GM12878 (cell line): ENCODE measurements around the gene INO80D. TPM values are rescaled to one million over a fixed set of nuclear protein-coding genes. Genes with fewer than 3 reads are reported as not detected.

Experiments
- ATAC-seq: fragments of 200-7000 bp; cut with Tn5 transposase; 3 replicates; pipeline ENCODE4 v1.9.1; 2020; ENCODE audit warnings: mild to moderate bottlenecking, moderate library complexity
- BruUV-seq: library from RNA; stranded (reverse); fragments of 400-500 nt; replicated peaks from 2 replicates; lab custom pipeline; 2021; lab: Mats Ljungman, UMichigan
- CTCF ChIA-PET: fragments of 300-600 bp; sonication (Branson Sonifier 250); formaldehyde crosslinking; extraction: SDS; loops from one replicate; lab custom pipeline; 2021; ENCODE audit warnings: inconsistent platforms; lab: Yijun Ruan, JAX
- POLR2A ChIA-PET: fragments of 350-600 bp; formaldehyde crosslinking; extraction: SDS; loops from one replicate; lab custom pipeline; 2021; ENCODE audit warnings: inconsistent platforms; lab: Charles Lee
- RAD21 ChIA-PET: fragments of 300-600 bp; sonication (Branson Sonifier 250); formaldehyde crosslinking; loops from one replicate; lab custom pipeline; 2023; ENCODE audit warnings: antibody characterized with exemption; ENCODE audit not compliant: unreplicated experiment; lab: Charles Lee
- SMC1A ChIA-PET: fragments of 300-600 bp; sonication (Branson Sonifier 250); formaldehyde crosslinking; loops from one replicate; lab custom pipeline; 2023; ENCODE audit not compliant: unreplicated experiment, uncharacterized antibody; lab: Charles Lee
- DNase-seq: peaks from one replicate; pipeline ENCODE4 v3.0.0-alpha.2; 2011; ENCODE audit warnings: low read depth, low spot score
- FAIRE-seq: peaks from 3 replicates; lab custom pipeline; 2011; peaks lifted over from hg19 to GRCh38; lab: Jason Lieb, UNC
- H2AFZ ChIP-seq: 2 replicates; pipeline ENCODE4 v1.6.0; 2011; ENCODE audit warnings: low read depth, low read length, control low read depth; ENCODE audit not compliant: control insufficient read depth
- H3K27ac ChIP-seq: 2 replicates; pipeline ENCODE4 v1.5.1; 2011; ENCODE audit warnings: control low read depth; ENCODE audit not compliant: control insufficient read depth, insufficient read depth
- H3K27me3 ChIP-seq, 2 experiments: replicated peaks in 1 of 2; 2 replicates each; pipeline versions ENCODE4 v1.6.0 to v1.6.1; 2011; ENCODE audit warnings: low read length in 1 of 2; ENCODE audit not compliant: control insufficient read depth in 2 of 2, insufficient read depth in 2 of 2
- H3K36me3 ChIP-seq, 2 experiments: 2 replicates each; pipeline ENCODE4 v1.5.1; 2011; ENCODE audit warnings: low read length in 1 of 2; ENCODE audit not compliant: control insufficient read depth in 2 of 2, insufficient read depth in 2 of 2
- H3K4me1 ChIP-seq: 2 replicates; pipeline ENCODE4 v1.6.1; 2011; ENCODE audit warnings: mild to moderate bottlenecking, low read length, moderate library complexity, mixed read lengths; ENCODE audit not compliant: control insufficient read depth, insufficient read depth
- H3K4me2 ChIP-seq: 2 replicates; pipeline ENCODE4 v1.6.0; 2011; ENCODE audit warnings: control low read depth; ENCODE audit not compliant: control insufficient read depth, insufficient read depth
- H3K4me3 ChIP-seq: fragments of 200-600 bp; sonication (generic); 2 replicates; pipeline ENCODE4 v1.5.1; 2016
- H3K79me2 ChIP-seq: 2 replicates; pipeline ENCODE4 v1.6.0; 2011; ENCODE audit warnings: low read length; ENCODE audit not compliant: control insufficient read depth, insufficient read depth
- H3K9ac ChIP-seq: 2 replicates; pipeline ENCODE4 v1.8.0; 2011; ENCODE audit warnings: low read length, control low read depth, mixed read lengths; ENCODE audit not compliant: control insufficient read depth, insufficient read depth
- H3K9me3 ChIP-seq: replicated peaks from 3 replicates; pipeline ENCODE4 v1.5.1; 2011; ENCODE audit warnings: mild to moderate bottlenecking, low read length; ENCODE audit not compliant: control insufficient read depth, insufficient read depth
- H4K20me1 ChIP-seq: 2 replicates; pipeline ENCODE4 v1.6.0; 2011; ENCODE audit not compliant: control insufficient read depth, insufficient read depth
- CTCF ChIP-seq, 3 experiments: IDR thresholded peaks in 2 of 3; conservative IDR thresholded peaks in 1 of 3; 2 replicates each; pipeline ENCODE4 v1.5.1; 2011; ENCODE audit warnings: low read depth in 3 of 3, low read length in 3 of 3, mild to moderate bottlenecking in 3 of 3, control low read depth in 2 of 3, moderate library complexity in 2 of 3, inconsistent platforms in 1 of 3, mixed read lengths in 1 of 3; ENCODE audit not compliant: control insufficient read depth in 2 of 3, insufficient read depth in 1 of 3; ENCODE audit errors: extremely low read depth in 1 of 3
- POLR2A ChIP-seq: IDR thresholded peaks from 2 replicates; pipeline ENCODE4 v1.6.1; 2011; ENCODE audit warnings: low read depth, mild to moderate bottlenecking, low read length
- ZBTB11 ChIP-seq: fragments of 450-650 bp; formaldehyde crosslinking; IDR thresholded peaks from 2 replicates; pipeline ENCODE4 v1.5.0; 2022; ENCODE audit warnings: mild to moderate bottlenecking, missing genetic modification characterization
- WGBS: methylation state at CpG from one replicate; pipeline ENCODE4 v1.1.6; 2016; ENCODE audit warnings: low lambda C conversion rate; ENCODE audit not compliant: insufficient replicate concordance, insufficient coverage; ENCODE audit errors: missing lambda C conversion rate; 5-methylcytosine and 5-hydroxymethylcytosine counted together
- in situ Hi-C: fragments of 300-500 bp; cut with MboI; formaldehyde crosslinking; loops from 9 replicates; pipeline ENCODE4 v1.14.3; 2018; ENCODE audit warnings: mixed read lengths
- intact Hi-C: fragments of 100-400 bp; cut with micrococcal nuclease; formaldehyde crosslinking; loops from one replicate; pipeline ENCODE4 v1.14.2; 2022; ENCODE audit not compliant: unreplicated experiment
- polyA plus RNA-seq, 11 experiments: library from polyadenylated mRNA; depleted of rRNA in 4 of 11; unstranded in 6 of 11; stranded (reverse) in 5 of 11; fragments of >200 nt; fragmentation: Nextera tagmentation in 4 of 11; fragmentation: Illumina TruSeq in 1 of 11; extraction: Ambion mirVana in 4 of 11; extraction: Trizol in 1 of 11; gene quantifications; 1 replicate in 1 of 11; 2 replicates in 10 of 11; pipeline versions ENCODE4 v1.2.1 to v1.2.3, GENCODE V29; 2011 to 2016; ENCODE audit warnings: inconsistent platforms in 2 of 11, missing spikeins in 2 of 11, low read depth in 1 of 11
- total RNA-seq, 4 experiments: library from RNA; depleted of rRNA in 3 of 4; stranded (reverse); fragments of >200 nt in 3 of 4; fragmentation: Illumina TruSeq in 1 of 4; extraction: Trizol in 1 of 4; gene quantifications; 2 replicates each; pipeline versions ENCODE4 v1.2.1 to v1.2.3, GENCODE V29; 2013 to 2021

The INO80D gene
- total and polyA plus RNA-seq, 10 of the 15 experiments (the other 5 are each of a cell fraction or from before 2014, with no cell fraction given), result 0.73 to 16.3 (median 4.7) TPM

DNA sequence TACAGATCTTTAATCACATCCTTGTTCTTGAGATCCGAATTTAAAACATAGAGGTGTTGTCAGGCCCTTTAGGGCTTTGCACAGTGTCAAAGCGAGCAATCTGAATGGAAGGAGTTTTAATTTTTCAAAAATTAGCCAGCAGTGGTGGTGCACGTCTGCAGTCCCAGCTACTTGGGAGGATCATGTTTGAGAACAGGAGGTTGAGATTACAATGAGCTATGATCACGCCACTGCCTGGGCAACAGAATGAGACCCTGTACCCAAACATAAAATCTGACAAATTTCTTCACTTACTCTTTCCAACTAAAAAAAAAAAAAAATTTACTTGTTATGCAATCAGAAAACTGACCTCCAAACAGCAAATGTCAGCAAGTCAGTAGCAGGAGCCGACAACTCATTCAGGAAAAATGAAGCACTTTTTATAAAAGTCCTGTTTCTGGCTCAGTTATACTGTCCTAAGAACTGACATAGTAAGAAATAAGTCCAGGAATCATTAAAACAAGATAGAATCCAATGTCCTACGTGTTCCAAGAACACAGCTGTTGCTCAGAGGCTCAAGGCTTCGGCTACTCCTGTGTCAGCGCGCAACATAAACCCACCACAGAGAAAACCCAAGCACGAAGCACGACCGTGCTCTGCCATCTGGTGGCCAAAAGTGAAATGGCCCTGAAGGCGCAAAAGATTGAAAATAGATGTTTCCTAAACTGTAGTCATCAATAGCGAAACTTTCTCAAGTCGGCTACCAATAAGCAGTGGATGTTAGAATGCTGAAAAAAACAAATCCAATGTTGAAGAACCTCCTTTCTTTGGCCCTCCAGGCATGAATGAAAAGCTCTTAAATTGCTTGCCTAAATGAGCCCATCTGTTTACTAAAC is 138.1 kb downstream of the INO80D start (continued):
- peak; percentile 84 to 97 (median 89) for TF ChIP-seq CTCF (IDR thresholded peaks at IDR 0.05 in 2 of 3, conservative IDR thresholded peaks at IDR 0.05 in 1 of 3; ENCODE audit: control insufficient read depth in 2 of 3, extremely low read depth in 1 of 3, insufficient read depth in 1 of 3, low read depth in 3 of 3, low read length in 3 of 3)

GRCh38 chr2:205946226-205946625 is 139.7 kb downstream of the INO80D start:
- BruUV-seq, result no TSS peak
- Histone ChIP-seq H3K4me1 (no peaks in the 10 kb centered on the region), H3K27ac (no peak overlapping the region), H3K27me3 (no peaks in the 10 kb centered on the region; a peak in 2 of 4 replicates), H3K9ac (no peak overlapping the region), H4K20me1 (no peaks in the 10 kb centered on the region), H3K4me2 (no peak overlapping the region), H3K4me3 (no peak overlapping the region), H3K79me2 (no peaks in the 10 kb centered on the region), H2AFZ (no peak overlapping the region), H3K36me3 (no peaks in the 10 kb centered on the region), H3K9me3 (no peaks in the 10 kb centered on the region)
- ChIA-PET POLR2A (no interaction called here), SMC1A (interaction anchor here (0.8 kb wide), 1 partner anchor 177 kb away, joined by 4 read pairs; no protein-coding TSS in a partner anchor), CTCF (interaction anchor here (1.2 to 4.1 kb wide), 3 partner anchors 10 to 224 kb away, joined by 3 to 53 read pairs (median 24); no protein-coding TSS in a partner anchor), RAD21 (interaction anchor here (1.0 kb wide), 1 partner anchor 52 kb away, joined by 3 read pairs; no protein-coding TSS in a partner anchor)
- 40% methylated on average over 7 of the region's 7 CpGs for WGBS
- intact Hi-C loops, result no loop called here
- TF ChIP-seq POLR2A, result no peak
- no peak for TF ChIP-seq CTCF (IDR thresholded peaks at IDR 0.05 in 2 of 3, conservative IDR thresholded peaks at IDR 0.05 in 1 of 3; ENCODE audit: control insufficient read depth in 2 of 3, extremely low read depth in 1 of 3, insufficient read depth in 1 of 3, low read depth in 3 of 3, low read length in 3 of 3)
- no peak for TF ChIP-seq ZBTB11 (CRISPR knock-in tag)
- DNase-seq (no peak), ATAC-seq (no peak), FAIRE-seq (no peak)
- in situ Hi-C loops, result no loop called here
